GM21786 (cell line): Measurements from ENCODE around the gene RASGRF2.

Source experiments
- ATAC-seq: cut with Tn5 transposase; IDR thresholded peaks from one replicate; pipeline ENCODE4 v1.9.1; 2021; ENCODE audit not compliant: unreplicated experiment

RASGRF2 gene

GRCh38 chr5:80977764-80978163, 17.6 kb downstream of the RASGRF2 start:
- ATAC-seq, result no peak

- no peak for ATAC-seq
Observed at GRCh38 chr5:80978772-80979317, 18.7 kb downstream of the RASGRF2 start.

- no peak for ATAC-seq
Observed at GRCh38 chr5:80982093-80982492, 21.9 kb downstream of the RASGRF2 start.

GRCh38 chr5:80985600-80986228, 25.6 kb downstream of the RASGRF2 start:
- no peak for ATAC-seq

- no peak for ATAC-seq
Observed at GRCh38 chr5:80986382-80986781, 26.2 kb downstream of the RASGRF2 start.

- ATAC-seq, result no peak
Observed at GRCh38 chr5:80987078-80987766, 27.1 kb downstream of the RASGRF2 start.

GRCh38 chr5:80988419-80988935, 28.3 kb downstream of the RASGRF2 start:
- ATAC-seq, result no peak

- no peak for ATAC-seq
Observed at GRCh38 chr5:80989883-80990282, 29.7 kb downstream of the RASGRF2 start.

- ATAC-seq, result no peak
Observed at GRCh38 chr5:80990527-80990926, 30.4 kb downstream of the RASGRF2 start.

- no peak for ATAC-seq
Observed at GRCh38 chr5:80990971-80991370, 30.8 kb downstream of the RASGRF2 start.

- no peak for ATAC-seq
Observed at GRCh38 chr5:80995908-80996307, 35.7 kb downstream of the RASGRF2 start.

GRCh38 chr5:80998590-80998979, 38.4 kb downstream of the RASGRF2 start:
- no peak for ATAC-seq

- ATAC-seq, result no peak
Observed at GRCh38 chr5:81003811-81004386, 43.7 kb downstream of the RASGRF2 start.

GRCh38 chr5:81005708-81006107, 45.5 kb downstream of the RASGRF2 start:
- no peak for ATAC-seq

- no peak for ATAC-seq
Observed at GRCh38 chr5:81006231-81006630, 46.1 kb downstream of the RASGRF2 start.

- ATAC-seq, result no peak
Observed at GRCh38 chr5:81006947-81007636, 46.9 kb downstream of the RASGRF2 start.

- ATAC-seq, result no peak
Observed at GRCh38 chr5:81007637-81008027, 47.5 kb downstream of the RASGRF2 start.

- ATAC-seq, result no peak
Observed at GRCh38 chr5:81010336-81011169, 50.4 kb downstream of the RASGRF2 start.

- ATAC-seq, result no peak
Observed at GRCh38 chr5:81014348-81014747, 54.2 kb downstream of the RASGRF2 start.

GRCh38 chr5:81016116-81016515, 56.0 kb downstream of the RASGRF2 start:
- no peak for ATAC-seq
